HG03442 (cell line): ENCODE results near the gene APPBP2.
"Not testable (repeated sequence)": the region's sequence is repeated elsewhere in the genome, so short reads cannot be mapped to it uniquely, and the experiment has no call there.

Experiments
- ATAC-seq: cut with Tn5 transposase; IDR thresholded peaks from one replicate; pipeline ENCODE4 v1.9.1; 2021; ENCODE audit warnings: mild to moderate bottlenecking, moderate library complexity; ENCODE audit not compliant: unreplicated experiment

Gene APPBP2

DNA sequence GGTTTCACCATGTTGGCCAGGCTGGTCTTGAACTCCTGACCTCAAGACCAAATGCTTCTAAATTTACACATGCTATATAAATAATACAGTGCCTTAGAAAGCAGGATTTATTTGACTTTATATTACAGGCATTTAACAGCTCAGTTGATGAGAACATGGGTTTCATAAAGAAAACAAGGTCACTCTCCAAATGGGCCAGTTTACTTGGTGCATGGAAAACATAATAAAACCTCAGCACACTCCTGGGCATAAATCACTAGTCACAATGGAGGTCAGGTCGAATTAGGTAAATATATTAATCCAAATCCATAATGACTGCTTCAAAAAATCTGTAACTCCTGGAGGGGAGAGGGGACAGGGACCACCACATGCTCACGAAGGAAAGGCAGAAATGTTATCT is 24.5 kb downstream of the APPBP2 start:
- no peak for ATAC-seq

DNA sequence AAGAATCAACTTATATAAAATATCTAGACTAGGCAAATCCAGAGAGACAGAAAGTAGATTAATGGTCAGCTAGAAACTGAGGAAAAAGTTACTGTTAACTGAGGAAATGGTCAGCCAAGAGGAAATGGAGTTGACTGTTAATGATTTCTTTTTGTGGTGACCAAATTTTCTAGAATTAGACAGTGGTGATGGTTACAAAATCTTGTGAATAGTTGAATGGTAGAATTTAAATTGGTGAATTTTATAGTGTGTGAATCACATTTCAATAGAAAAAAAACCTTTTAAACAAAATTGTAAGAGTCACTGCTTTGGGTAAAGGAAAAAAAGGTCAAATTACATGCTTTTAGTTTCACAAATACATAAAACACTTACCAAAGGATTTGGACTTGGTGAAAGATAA is 30.0 kb downstream of the APPBP2 start:
- no peak for ATAC-seq

DNA sequence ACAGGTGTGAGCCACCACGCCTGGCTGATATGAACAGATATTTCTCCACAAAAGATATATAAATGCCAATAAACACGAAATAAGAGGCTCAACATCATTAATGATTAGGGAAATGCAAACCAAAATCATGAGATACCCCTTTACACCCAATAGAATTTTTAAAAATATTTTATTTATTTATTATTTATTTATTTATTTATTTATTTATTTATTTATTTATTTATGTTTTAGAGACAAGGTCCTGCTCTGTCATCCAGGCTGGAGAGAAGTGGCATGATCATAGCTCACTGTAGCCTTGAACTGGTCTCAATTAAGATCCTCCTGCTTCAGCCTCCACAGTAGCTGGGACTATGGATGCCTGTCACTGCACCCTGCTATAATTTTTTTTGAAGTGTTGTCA is 30.8 kb downstream of the APPBP2 start:
- no peak for ATAC-seq

DNA sequence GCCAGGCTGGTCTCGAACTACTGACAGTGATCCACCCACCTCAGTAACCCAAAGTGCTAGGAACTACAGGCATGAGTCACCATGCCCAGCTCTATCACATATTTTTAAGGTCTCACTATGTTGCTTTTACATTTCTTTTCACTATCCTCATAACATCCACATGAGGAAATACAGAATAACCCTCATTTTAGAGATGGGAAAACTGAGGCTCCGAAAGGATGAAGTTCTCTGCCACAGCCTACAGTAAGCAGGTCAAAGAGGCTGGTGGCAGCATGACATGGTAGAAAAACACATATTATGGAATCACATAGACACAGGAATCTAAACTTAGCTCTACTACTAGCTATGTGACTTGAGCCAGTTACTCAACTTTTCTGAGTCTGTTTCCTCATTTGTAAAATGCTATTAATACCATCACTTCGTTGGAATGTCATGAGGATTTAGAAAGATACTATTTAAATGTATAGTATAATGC is 32.2 kb downstream of the APPBP2 start:
- ATAC-seq, result no peak

DNA sequence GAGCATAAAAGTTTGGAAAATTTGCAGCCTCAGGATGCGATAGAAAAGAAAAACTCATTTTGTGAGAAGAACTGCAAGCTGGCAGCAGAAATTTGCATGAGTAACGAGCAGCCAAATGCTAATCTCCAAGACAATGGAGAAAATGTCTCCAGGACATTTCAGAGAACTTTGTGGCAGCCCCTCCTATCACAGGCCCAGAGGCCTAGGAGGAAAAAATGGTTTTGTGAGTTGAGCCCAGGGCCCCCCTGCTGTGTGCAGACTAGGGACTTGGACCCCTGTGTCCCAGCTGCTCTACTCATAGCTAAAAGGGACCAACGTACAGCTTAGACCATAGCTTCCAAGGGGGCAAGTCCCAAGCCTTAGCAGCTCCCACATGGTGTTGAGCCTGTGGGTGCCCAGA is 34.3 kb downstream of the APPBP2 start:
- ATAC-seq, result no peak

DNA sequence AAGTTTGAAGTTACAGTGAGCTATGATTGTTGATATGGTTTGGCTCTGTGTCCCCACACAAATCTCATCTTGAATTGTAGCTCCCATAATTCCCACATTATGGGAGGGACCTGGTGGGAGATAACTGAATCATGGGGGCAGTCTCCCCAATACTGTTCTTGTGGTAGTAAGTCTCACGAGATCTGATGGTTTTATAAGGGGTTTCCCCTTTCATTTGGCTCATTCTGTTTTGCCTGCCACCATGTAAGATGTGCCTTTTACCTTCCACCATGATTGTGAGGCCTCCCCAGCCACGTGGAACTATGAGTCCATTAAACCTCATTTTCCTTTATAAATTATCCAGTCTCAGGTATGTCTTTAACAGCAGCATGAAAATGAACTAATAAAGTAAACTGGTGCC is 35.4 kb downstream of the APPBP2 start:
- not testable (repeated sequence) for ATAC-seq

DNA sequence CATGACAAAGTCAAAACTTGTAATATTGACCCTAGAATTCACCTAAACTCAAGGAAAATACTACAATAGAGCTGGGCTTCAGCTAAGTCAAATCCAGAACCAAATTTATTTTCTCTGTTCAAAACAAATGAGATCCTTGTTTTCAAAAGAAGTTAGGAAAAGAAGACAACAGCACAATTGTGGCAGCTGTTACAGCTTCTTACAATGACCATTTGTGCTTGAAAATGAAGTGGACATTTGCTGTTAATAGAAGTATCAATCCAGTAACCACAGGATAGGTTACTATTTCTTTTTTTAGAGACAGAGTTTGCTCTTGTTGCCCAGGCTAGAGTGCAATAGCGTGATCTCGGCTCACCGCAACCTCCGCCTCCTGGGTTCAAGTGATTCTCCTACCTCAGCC is 44.4 kb downstream of the APPBP2 start:
- no peak for ATAC-seq

DNA sequence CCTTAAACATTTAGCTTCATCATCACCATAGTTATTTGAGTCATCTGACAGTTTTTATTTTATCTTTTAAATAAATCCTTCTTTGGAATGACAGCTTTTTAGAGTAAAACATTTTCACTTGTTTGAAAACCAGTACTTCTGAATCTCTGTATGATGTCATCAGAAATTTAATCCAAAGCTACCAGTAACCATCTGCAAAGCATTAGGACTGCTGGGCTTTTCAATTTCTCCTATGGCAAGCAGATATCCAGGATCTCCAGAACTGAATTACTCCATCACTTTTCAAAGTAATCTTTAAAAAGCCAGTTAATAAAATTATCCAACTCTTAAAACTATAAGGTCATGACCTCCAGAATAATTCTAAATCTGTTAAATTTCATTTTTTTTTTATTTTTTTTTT is 52.3 kb downstream of the APPBP2 start:
- no peak for ATAC-seq

DNA sequence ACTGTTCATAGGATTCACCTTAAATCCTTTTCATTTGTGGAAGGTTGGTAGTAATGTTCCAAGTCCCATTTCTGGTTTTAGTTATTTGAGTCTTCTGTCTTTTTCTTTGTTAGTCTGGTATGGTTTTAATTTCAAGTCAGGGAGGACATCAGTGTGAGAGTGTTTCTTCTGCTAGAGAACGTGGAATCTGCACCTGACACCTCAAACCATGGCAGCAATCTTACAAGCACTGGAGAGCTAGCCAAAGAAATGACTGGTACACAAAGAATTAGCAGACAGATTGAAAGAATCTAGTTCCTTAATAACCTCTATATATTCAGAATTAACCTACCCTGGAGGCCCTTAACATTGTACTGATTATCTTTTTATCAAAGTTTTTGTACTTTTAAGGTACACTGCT is 53.6 kb downstream of the APPBP2 start:
- no peak for ATAC-seq

DNA sequence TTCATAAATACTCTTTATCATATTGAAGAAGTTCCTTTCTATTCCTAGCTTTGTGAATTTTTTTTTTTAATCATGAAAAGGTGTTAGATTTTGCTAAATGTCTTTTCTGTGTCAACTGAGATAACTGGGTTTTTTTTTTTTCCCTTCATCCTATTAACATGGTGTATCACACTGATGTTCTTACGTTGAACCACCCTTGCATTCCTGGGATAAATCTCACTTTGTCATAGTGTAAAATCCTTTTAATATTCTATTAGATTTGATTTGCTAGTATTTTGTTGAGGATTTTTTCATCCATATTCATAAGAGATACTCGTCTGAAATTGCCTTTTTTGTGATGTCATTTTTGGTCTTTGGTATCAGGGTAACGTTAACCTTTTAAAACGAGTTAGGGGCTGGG is 54.6 kb downstream of the APPBP2 start:
- ATAC-seq, result no peak

DNA sequence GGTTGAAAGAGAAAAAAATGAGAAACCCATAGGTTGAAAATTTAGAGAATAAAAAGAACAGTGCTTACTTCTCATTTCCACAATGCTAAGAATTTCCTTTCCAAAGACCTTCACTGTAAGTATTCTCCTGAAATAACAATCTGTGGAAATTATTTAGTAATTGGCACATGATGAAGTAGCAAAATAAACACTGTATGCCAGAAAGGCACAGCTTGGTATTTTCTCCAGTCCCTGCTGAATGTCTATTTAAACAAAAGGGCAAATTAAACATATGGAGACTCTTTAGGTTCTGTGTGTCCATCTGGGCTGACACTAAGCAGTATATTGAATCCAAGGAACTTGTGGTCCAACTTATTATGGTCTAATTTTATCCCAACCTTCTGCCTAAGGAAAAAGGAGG is 57.7 kb downstream of the APPBP2 start:
- ATAC-seq, result no peak

DNA sequence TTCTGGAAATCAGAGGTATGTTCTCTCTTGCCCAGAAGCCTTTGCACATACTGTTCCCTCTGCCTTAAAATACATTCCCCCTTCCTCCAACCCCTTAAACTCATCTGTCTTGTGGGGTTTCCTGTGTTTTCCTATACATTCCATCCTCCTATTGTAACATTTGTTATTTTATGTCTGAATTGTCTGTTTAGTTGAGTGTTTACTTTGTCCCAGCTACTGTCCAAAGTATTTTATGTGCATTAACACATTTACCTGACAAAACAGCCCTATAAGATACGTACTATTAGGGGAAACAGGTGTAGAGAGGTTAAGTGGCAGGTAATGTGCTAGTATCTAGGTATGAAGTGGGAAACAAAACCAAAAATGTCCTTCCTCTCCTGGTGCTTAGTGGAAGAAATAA is 61.7 kb downstream of the APPBP2 start:
- ATAC-seq, result no peak

DNA sequence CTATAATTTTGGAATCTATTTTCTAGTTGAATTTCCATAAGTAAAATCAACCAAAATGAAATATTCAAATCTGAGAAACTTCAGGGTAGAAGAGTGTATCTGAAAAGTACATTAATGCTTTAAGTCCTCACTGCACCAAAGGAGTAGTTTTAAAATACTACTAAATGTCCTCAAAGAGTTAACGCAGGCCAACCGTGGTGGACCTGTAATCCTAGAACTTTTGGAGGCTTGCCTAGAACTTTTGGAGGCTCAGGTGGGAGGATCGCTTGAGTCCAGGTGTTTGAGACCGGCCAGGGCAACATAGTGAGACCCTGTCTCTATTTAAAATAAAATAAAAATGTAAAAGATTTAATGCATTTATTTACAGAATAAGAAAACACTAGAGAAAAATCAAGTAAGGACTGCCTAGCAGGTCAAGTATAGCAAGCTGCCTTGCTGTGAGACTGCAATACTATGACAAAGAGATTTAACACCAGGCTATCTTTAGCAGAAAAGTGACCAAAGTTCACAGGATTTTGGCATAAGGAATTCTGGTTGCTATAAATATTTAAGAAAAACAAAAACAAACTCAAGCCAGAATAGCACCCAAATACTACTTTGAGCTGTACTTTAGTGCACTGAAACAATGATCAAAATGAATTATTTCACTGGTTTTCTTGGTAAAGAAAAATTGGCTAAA is 62.7 kb downstream of the APPBP2 start:
- ATAC-seq, result no peak

DNA sequence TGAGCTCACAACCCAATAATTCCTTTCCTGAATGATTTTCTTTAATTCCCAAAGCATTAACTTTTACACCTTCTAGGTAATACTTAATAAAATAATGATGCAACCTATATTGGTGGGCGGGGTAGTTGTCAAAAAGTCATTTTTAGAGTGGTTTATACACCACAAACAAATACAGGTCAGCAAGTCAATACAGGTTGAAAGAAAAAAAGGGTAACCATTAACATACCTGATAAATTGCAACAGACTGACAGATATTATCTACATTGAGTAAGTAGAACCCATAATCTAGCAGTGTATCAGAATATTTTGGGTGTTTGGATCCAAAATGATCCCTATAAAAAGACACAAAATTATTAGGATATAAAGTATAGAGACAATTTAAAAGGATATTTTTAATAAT is 64.5 kb downstream of the APPBP2 start:
- ATAC-seq, result no peak

DNA sequence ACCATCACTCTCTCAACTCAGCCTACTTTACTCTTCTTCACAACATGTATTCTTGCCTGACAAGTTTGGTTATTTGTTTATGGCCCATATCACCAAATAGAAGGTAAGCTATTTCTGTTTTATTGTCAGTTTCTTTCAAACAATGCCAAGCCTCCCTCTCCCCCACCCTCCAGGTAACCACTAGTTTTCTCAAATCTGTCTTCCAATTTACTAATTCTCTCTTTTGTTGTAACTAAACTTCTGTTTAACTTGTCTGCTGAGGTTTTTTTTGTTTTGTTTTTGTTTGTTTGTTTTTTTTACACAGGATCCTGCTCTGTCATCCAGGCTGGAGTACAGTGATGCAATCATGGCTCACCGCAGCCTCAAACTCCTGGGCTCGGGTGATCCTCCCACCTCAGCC is 68.9 kb downstream of the APPBP2 start:
- ATAC-seq, result no peak

DNA sequence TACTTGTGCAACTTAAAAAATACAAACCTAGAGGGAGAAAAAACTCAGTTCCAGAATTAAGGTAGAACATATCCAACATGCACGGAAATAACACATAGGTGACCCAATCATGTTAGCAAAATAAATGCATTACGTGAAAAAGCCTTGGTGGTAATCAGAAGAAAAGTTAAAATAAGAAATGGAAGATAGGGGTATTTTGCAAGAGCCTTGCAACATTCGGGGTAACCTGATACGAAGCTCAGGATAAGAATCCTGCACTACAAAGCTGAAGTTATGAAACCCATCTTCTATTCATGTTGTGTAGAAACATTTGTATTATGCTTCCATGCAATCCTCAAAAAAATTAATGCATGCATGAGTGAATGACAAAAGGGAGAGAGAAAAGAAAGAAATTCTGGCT is 70.7 kb downstream of the APPBP2 start:
- no peak for ATAC-seq

DNA sequence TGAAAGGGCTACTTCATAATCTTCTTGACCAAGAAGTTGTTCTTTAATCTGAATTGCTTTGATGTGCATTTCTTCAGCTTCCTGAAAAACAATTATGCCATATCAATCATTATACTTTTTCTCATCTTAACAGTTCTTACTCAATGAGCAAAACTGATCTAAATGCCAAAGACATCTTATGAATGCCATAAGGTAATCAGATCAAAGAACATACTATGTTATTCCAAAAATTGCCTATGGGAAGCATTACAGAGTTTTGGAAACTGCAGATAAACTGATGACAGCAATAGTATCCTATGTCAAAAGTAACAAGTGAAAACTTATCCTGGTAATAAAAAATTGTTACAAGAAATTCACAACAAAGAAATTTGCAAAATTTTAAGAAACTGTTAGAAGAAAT is 74.1 kb downstream of the APPBP2 start:
- ATAC-seq, result no peak

DNA sequence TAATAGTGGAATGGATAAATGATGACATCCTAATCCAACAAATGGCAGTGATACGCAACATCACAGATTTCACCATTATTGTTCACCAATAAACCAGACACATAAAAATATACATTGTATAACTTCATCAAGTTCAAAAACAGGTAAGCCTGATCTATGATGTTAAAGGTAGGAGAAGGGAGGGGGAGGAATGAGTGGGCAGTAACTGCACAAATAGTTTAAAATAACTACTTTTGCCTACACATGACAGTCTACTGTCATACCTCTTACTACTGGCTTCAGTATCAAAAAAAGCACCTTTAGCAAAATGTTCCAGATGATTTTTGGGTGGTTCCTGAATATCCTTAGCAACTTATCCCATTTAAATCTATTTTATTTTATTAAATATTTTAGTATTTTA is 75.0 kb downstream of the APPBP2 start:
- no peak for ATAC-seq

DNA sequence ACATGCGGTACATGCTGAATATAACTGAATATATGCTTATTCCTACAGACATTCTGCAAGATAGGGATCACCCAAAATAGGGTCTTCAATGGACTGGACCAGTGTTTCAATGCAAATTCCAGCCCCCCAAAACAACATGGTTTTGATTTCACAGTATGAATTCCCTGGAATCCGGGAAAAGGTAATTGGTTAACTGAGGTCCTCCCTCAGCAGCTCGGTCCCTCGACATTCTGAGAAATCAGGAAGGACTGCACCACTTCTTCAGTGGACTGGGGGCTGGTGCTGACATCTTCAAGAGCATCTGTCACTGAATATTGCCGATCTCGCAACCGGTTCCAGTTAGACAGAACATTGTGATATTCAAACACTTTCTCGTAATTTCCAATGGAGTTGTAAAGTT is 78.7 kb downstream of the APPBP2 start:
- no peak for ATAC-seq

DNA sequence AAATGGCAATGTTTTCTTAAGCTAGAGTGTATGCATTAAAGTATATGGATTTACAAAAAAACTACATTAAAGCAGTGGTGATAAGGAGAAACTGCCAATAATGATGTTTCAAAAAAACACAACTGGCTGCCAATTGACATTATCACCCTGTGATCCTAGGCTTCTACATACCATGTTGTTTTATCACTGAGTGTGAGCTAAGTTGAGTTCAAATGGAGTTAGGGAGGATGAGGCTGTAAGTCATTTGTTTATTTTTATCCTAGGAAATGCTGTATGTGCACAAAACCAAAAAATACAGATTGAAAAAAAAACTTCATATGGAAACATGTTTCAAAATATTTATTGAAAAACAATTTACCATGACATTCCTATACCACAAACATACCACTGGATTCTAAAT is 80.9 kb downstream of the APPBP2 start:
- ATAC-seq, result no peak

DNA sequence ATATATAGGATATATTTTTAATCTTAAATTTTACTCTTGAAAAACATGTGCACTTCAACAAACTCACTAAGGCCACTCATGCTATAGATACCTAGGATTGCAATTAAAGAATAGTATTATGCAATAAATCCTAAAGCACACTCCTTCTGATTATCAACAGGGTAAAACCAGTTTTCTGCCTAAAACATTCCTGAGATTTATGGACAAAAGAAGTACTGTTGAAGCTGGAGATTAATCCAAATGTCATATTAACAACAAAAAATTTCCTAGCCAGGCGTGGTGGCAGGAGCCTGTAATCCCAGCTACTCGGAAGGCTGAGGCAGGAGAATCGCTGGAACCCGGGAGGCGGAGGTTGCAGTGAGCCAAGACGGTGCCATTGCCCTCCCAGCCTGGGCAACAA is 82.3 kb downstream of the APPBP2 start:
- ATAC-seq, result no peak

DNA sequence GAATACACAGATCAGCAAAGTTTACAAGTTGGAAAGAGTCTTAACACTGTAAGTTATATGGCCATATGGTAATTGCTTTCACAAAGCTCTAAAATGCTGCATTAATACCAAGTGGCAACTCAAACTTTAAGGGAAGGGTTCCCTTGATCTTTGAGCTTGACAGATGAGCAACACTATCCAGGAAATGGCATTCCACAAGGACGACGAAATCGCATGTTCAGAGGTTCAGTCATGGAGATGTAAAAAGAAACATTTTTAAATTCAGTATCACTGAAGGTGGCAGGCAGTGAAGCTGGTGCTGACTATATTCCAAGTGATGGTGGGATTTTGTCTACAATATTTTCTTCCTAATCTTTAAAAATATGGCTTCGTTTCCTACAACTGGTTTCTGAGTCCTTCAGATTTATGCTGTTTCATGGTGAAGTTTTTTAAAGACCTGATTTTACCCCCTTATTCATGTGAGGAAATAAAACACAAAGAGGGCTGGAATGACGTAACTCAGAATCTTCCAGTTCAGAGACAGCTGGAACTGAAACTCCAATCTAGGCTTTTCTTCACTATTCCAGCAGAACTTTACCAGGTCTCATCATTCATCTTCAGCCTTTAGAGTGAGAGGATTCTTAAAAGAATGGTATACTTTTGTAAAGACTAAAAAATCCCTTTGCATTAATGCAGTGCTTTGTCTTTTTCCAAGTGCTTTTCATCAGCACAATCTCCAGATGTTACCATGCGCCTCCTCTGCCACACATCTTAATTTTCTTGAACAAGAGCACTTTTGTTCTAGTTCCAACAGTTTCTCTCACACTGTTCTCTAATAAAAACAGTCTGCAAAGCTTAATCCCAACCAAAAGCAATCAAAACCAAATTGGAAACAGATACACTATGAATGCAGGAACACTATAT is 83.5 kb downstream of the APPBP2 start:
- ATAC-seq, result no peak
